Endothelial cell of umbilical vein (primary cell): ENCODE measurements around the gene FAM234B. TPM values are rescaled to one million over a fixed set of nuclear protein-coding genes. Genes with fewer than 3 reads are reported as not detected.
A peak's percentile ranks its signal among the peaks of the same experiment; 100 is the strongest.

ENCODE experiments used
- BruUV-seq: library from RNA; stranded (reverse); fragments of 400-500 nt; replicated peaks from 2 replicates; lab custom pipeline; 2021; lab: Mats Ljungman, UMichigan
- CTCF ChIA-PET: fragments of 300-600, 350-600 bp; sonication (Branson Sonifier 250); formaldehyde crosslinking; loops from one replicate; lab custom pipeline; 2021; ENCODE audit warnings: antibody characterized with exemption, inconsistent platforms; lab: Charles Lee
- POLR2A ChIA-PET: fragments of 300-600, 350-600 bp; sonication (Branson Sonifier 250); formaldehyde crosslinking; loops from one replicate; lab custom pipeline; 2021; ENCODE audit warnings: antibody characterized with exemption, inconsistent platforms; lab: Charles Lee
- DNase-seq: peaks from one replicate; pipeline ENCODE4 v3.0.0-alpha.2; 2011; ENCODE audit warnings: low read depth, low spot score
- FAIRE-seq: peaks from 2 replicates; lab custom pipeline; 2011; peaks lifted over from hg19 to GRCh38; lab: Jason Lieb, UNC
- H2AFZ ChIP-seq: 2 replicates; pipeline ENCODE4 v1.6.0; 2012; ENCODE audit warnings: low read depth, low read length, control low read depth, inconsistent platforms
- H3K27ac ChIP-seq: 2 replicates; pipeline ENCODE4 v1.5.1; 2011; ENCODE audit warnings: low read depth, mild to moderate bottlenecking, control low read depth, low read length, moderate library complexity; ENCODE audit not compliant: insufficient read depth
- H3K27me3 ChIP-seq, 2 experiments: 2 replicates each; pipeline versions ENCODE4 v1.6.0 to v1.6.1; 2011; ENCODE audit warnings: low read length in 2 of 2, mixed read lengths in 1 of 2; ENCODE audit not compliant: control insufficient read depth in 2 of 2, insufficient read depth in 2 of 2
- H3K36me3 ChIP-seq, 2 experiments: 2 replicates in 1 of 2; 3 replicates in 1 of 2; pipeline ENCODE4 v1.5.1; 2011; ENCODE audit warnings: low read length in 2 of 2, mild to moderate bottlenecking in 1 of 2, moderate library complexity in 1 of 2; ENCODE audit not compliant: control insufficient read depth in 2 of 2, insufficient read depth in 2 of 2; ENCODE audit errors: extremely low read depth in 1 of 2
- H3K4me1 ChIP-seq: 3 replicates; pipeline ENCODE4 v1.5.1; 2011; ENCODE audit warnings: mild to moderate bottlenecking, low read length; ENCODE audit not compliant: control insufficient read depth, insufficient read depth; ENCODE audit errors: extremely low read depth
- H3K4me2 ChIP-seq: 2 replicates; pipeline ENCODE4 v1.6.1; 2011; ENCODE audit warnings: low read length, control low read depth, mixed read lengths; ENCODE audit not compliant: insufficient read depth
- H3K4me3 ChIP-seq, 3 experiments: fragments of 200-600 bp in 1 of 3; sonication (generic), shearing (Covaris generic) in 1 of 3; replicated peaks in 1 of 3; 2 replicates each; pipeline ENCODE4 v1.5.1; 2011 to 2016; ENCODE audit warnings: control low read depth in 3 of 3, low read length in 3 of 3, mild to moderate bottlenecking in 2 of 3, inconsistent platforms in 1 of 3, low read depth in 1 of 3, moderate library complexity in 1 of 3; ENCODE audit not compliant: insufficient read depth in 1 of 3
- H3K79me2 ChIP-seq: 2 replicates; pipeline ENCODE4 v1.6.0; 2012; ENCODE audit warnings: low read length, inconsistent platforms; ENCODE audit not compliant: control insufficient read depth, insufficient read depth
- H3K9ac ChIP-seq: replicated peaks from 2 replicates; pipeline ENCODE3; 2011; ENCODE audit warnings: low read length, control low read depth; ENCODE audit not compliant: insufficient read depth; ENCODE audit errors: extremely low read depth
- H3K9me1 ChIP-seq: replicated peaks from 3 replicates; pipeline ENCODE4 v1.6.0; 2011; ENCODE audit warnings: mild to moderate bottlenecking, low read length; ENCODE audit not compliant: control insufficient read depth, insufficient read depth; ENCODE audit errors: extremely low read depth
- H3K9me3 ChIP-seq: replicated peaks from 2 replicates; pipeline ENCODE4 v1.5.1; 2012; ENCODE audit warnings: low read length, inconsistent platforms; ENCODE audit not compliant: control insufficient read depth, insufficient read depth
- H4K20me1 ChIP-seq: replicated peaks from 2 replicates; pipeline ENCODE3; 2011; ENCODE audit warnings: mild to moderate bottlenecking, low read length; ENCODE audit not compliant: control insufficient read depth, insufficient read depth; ENCODE audit errors: extremely low read depth
- EZH2 ChIP-seq: IDR thresholded peaks from 2 replicates; pipeline ENCODE4 v1.6.1; 2012; ENCODE audit warnings: borderline replicate concordance, low read depth, mild to moderate bottlenecking, moderate library complexity, low read length, inconsistent platforms; ENCODE audit not compliant: severe bottlenecking
- FOS ChIP-seq: IDR thresholded peaks from 2 replicates; pipeline ENCODE4 v1.6.1; 2011; ENCODE audit warnings: mild to moderate bottlenecking, low read length, moderate library complexity, borderline replicate concordance; ENCODE audit not compliant: insufficient read depth
- GATA2 ChIP-seq: IDR thresholded peaks from 2 replicates; pipeline ENCODE4 v1.7.0; 2011; ENCODE audit warnings: low read depth, mild to moderate bottlenecking, moderate library complexity, mixed read lengths, low read length; ENCODE audit not compliant: insufficient read length, insufficient read depth
- JUN ChIP-seq: IDR thresholded peaks from 2 replicates; pipeline ENCODE4 v1.6.1; 2011; ENCODE audit warnings: borderline replicate concordance, low read depth; ENCODE audit not compliant: insufficient read length, insufficient read depth
- MAX ChIP-seq: IDR thresholded peaks from 2 replicates; pipeline ENCODE4 v1.6.1; 2011; ENCODE audit not compliant: insufficient read depth, insufficient read length
- MYC ChIP-seq: IDR thresholded peaks from one replicate; pipeline ENCODE4 v1.6.1; 2011; ENCODE audit warnings: mild to moderate bottlenecking, low read depth, low read length
- POLR2A ChIP-seq: IDR thresholded peaks from 2 replicates; pipeline ENCODE4 v1.6.1; 2012; ENCODE audit warnings: low read depth, mild to moderate bottlenecking, control low read depth, low read length
- POLR2AphosphoS5 ChIP-seq: IDR thresholded peaks from 2 replicates; pipeline ENCODE4 v1.6.1; 2012; ENCODE audit warnings: low read depth, mild to moderate bottlenecking, control low read depth, low read length, moderate library complexity; ENCODE audit not compliant: insufficient read depth
- dilution Hi-C: fragments of 300-500 bp; cut with MboI; formaldehyde crosslinking; loops from one replicate; pipeline ENCODE4 v1.15.0; 2019; ENCODE audit warnings: low sequenced_read_pairs; ENCODE audit not compliant: extremely low pct_ligation_motif_present
- intact Hi-C: fragments of 100-400 bp; cut with micrococcal nuclease; formaldehyde crosslinking; loops from one replicate; pipeline ENCODE4 v1.10.0; 2022
- polyA plus RNA-seq, 4 experiments: library from polyadenylated mRNA; depleted of rRNA in 3 of 4; stranded (reverse) in 3 of 4; unstranded in 1 of 4; fragments of >200 nt; gene quantifications; 2 replicates each; pipeline versions ENCODE4 v1.2.1 to v1.2.3, GENCODE V29; 2011 to 2012; ENCODE audit warnings: missing spikeins in 1 of 4
- total RNA-seq: library from RNA; stranded (reverse); gene quantifications from 2 replicates; pipeline ENCODE4 v1.2.3, GENCODE V29; 2021
- TF ChIP-seq, protein P1 (sequence below), 2 donors: IDR thresholded peaks; 1 replicate in 1 of 2; 2 replicates in 1 of 2; pipeline ENCODE4 v1.5.1; 2011; ENCODE audit warnings: low read length in 2 of 2, mild to moderate bottlenecking in 2 of 2, moderate library complexity in 2 of 2, control low read depth in 1 of 2, inconsistent platforms in 1 of 2, low read depth in 1 of 2; ENCODE audit not compliant: insufficient read depth in 1 of 2; ENCODE audit errors: extremely low read depth in 1 of 2

The FAM234B gene
- total and polyA plus RNA-seq, 2 donors (not counting 3 experiments of a cell fraction or from before 2014, with no cell fraction given): 4.9 to 13.2 TPM

- POLR2A ChIA-PET: no interaction called here
- Histone ChIP-seq H3K36me3 (no peaks in the 10 kb centered on the region), H3K9ac (no peak overlapping the region), H3K27me3 (no peaks in the 10 kb centered on the region), H3K27ac (no peak overlapping the region), H3K79me2 (no peaks in the 10 kb centered on the region), H4K20me1 (no peaks in the 10 kb centered on the region), H3K4me3 (no peak overlapping the region), H3K4me1 (peaks cover 7% of the 10 kb centered on the region), H2AFZ (no peak overlapping the region), H3K9me1 (no peaks in the 10 kb centered on the region), H3K4me2 (no peak overlapping the region), H3K9me3 (no peaks in the 10 kb centered on the region)
- DNase-seq (no peak), FAIRE-seq (no peak)
- no peak for TF ChIP-seq MAX
- BruUV-seq: no TSS peak
- intact Hi-C loops (no loop called here), dilution Hi-C loops (no loop called here)
- CTCF ChIA-PET: interaction anchor here (1.2 to 1.5 kb wide), 2 partner anchors 12 to 40 kb away, joined by 3 to 6 read pairs; no protein-coding TSS in a partner anchor
These were observed 40.9 kb downstream of the FAM234B start for GRCh38 chr12:13084898-13085640.

DNA sequence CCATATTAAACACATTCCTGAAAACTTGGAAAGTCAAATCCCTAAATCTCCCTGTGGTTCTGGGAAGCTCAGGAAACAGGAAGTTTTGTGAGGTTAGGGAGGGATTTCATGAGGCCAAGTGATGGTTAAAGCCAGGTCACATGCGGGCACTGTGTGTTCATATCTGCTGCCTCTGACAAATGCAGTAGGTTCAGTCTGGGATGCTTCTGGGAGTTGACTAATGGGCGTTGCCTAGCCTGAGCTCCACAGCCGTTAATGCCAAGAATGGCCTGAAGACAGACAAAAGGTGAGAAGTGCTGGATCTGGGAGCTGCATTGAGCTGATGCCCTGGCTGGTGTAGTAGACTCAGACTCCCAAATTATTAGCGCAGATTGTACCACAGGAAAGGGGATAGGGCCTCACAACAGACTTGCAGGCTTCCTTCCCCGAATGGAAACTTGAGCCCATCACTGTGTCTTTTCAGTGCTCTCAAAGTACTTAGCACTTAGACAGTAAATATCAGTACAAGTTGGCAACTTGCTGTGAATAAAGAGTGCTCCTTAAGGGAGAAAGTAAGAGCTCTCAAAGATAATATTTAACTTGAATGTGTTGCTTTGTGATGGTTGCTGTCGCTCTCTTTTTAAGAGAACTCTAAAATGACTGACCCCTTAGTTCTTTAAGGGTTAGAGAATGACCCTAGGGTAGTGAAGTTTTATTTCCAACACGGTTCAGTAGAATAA is 41.9 kb downstream of the FAM234B start:
- peak; percentile 48 for FAIRE-seq
- Histone ChIP-seq H3K36me3 (no peaks in the 10 kb centered on the region), H3K4me3 (no peak overlapping the region), H2AFZ (no peak overlapping the region), H3K27ac (no peak overlapping the region), H3K9me3 (no peaks in the 10 kb centered on the region), H3K27me3 (no peaks in the 10 kb centered on the region), H4K20me1 (no peaks in the 10 kb centered on the region), H3K9me1 (no peaks in the 10 kb centered on the region), H3K4me2 (no peak overlapping the region), H3K79me2 (no peaks in the 10 kb centered on the region), H3K4me1 (no peaks in the 10 kb centered on the region), H3K9ac (no peak overlapping the region)
- intact Hi-C loops: no loop called here
- dilution Hi-C loops: no loop called here
- ChIA-PET CTCF (interaction anchor here (1.0 to 1.5 kb wide), 3 partner anchors 13 to 126 kb away, joined by 3 to 6 read pairs (median 5); no protein-coding TSS in a partner anchor), POLR2A (no interaction called here)
- BruUV-seq: no TSS peak
- TF ChIP-seq MAX (no peak), JUN (no peak), FOS (no peak), POLR2AphosphoS5 (no peak), MYC (no peak), GATA2 (no peak), EZH2 (no peak), POLR2A (no peak)
- TF ChIP-seq, protein P1, sequence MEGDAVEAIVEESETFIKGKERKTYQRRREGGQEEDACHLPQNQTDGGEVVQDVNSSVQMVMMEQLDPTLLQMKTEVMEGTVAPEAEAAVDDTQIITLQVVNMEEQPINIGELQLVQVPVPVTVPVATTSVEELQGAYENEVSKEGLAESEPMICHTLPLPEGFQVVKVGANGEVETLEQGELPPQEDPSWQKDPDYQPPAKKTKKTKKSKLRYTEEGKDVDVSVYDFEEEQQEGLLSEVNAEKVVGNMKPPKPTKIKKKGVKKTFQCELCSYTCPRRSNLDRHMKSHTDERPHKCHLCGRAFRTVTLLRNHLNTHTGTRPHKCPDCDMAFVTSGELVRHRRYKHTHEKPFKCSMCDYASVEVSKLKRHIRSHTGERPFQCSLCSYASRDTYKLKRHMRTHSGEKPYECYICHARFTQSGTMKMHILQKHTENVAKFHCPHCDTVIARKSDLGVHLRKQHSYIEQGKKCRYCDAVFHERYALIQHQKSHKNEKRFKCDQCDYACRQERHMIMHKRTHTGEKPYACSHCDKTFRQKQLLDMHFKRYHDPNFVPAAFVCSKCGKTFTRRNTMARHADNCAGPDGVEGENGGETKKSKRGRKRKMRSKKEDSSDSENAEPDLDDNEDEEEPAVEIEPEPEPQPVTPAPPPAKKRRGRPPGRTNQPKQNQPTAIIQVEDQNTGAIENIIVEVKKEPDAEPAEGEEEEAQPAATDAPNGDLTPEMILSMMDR (IDR thresholded peaks at IDR 0.05; ENCODE audit: extremely low read depth in 1 of 2, insufficient read depth in 1 of 2, low read depth in 1 of 2, low read length in 2 of 2): no peak
- DNase-seq: no peak
